ENCODE results near the gene RAPGEF4. TPM values are rescaled to one million over a fixed set of nuclear protein-coding genes. Genes with fewer than 3 reads are reported as not detected.

Gene RAPGEF4
- total RNA-seq, 1 experiment from 2014 or later: 0.59 TPM

GRCh38 chr2:172930871-172931255 lies 195.2 kb downstream of the RAPGEF4 start:
- no peak overlapping the region for H3K4me2 ChIP-seq (ENCODE audit: low read length)
- H2AFZ ChIP-seq (ENCODE audit: low read depth, low read length, poor library complexity, severe bottlenecking): no peak overlapping the region
- H3K27me3 ChIP-seq (ENCODE audit: insufficient read depth, low read length): no peaks in the 10 kb centered on the region
- CTCF ChIA-PET: interaction anchor here (0.7 to 4.3 kb wide), 6 partner anchors 28 to 125 kb away, joined by 3 to 56 read pairs (median 12); no protein-coding TSS in a partner anchor
- peaks cover 2 to 6% of the 10 kb centered on the region in 2 experiments; a peak in 3 of 4 replicates for H3K4me1 ChIP-seq (ENCODE audit: control insufficient read depth in 1 of 2, insufficient read depth in 2 of 2, low read length in 2 of 2)
- no peaks in the 10 kb centered on the region for H3K36me3 ChIP-seq (ENCODE audit: control insufficient read depth in 1 of 2, insufficient read depth in 2 of 2, low read length in 2 of 2)
- TF ChIP-seq ZFX (IDR thresholded peaks at IDR 0.05): no peak
- TF ChIP-seq SRF (IDR thresholded peaks at IDR 0.05; ENCODE audit: low read depth): no peak
- TF ChIP-seq EZH2phosphoT487 (IDR thresholded peaks at IDR 0.05; ENCODE audit: borderline replicate concordance): no peak
- TF ChIP-seq JUND (IDR thresholded peaks at IDR 0.05): no peak
- no peak for TF ChIP-seq YY1 (IDR thresholded peaks at IDR 0.05; ENCODE audit: extremely low read depth, insufficient replicate concordance, low read depth, low read length)
- TF ChIP-seq, protein P1, sequence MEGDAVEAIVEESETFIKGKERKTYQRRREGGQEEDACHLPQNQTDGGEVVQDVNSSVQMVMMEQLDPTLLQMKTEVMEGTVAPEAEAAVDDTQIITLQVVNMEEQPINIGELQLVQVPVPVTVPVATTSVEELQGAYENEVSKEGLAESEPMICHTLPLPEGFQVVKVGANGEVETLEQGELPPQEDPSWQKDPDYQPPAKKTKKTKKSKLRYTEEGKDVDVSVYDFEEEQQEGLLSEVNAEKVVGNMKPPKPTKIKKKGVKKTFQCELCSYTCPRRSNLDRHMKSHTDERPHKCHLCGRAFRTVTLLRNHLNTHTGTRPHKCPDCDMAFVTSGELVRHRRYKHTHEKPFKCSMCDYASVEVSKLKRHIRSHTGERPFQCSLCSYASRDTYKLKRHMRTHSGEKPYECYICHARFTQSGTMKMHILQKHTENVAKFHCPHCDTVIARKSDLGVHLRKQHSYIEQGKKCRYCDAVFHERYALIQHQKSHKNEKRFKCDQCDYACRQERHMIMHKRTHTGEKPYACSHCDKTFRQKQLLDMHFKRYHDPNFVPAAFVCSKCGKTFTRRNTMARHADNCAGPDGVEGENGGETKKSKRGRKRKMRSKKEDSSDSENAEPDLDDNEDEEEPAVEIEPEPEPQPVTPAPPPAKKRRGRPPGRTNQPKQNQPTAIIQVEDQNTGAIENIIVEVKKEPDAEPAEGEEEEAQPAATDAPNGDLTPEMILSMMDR (IDR thresholded peaks at IDR 0.05 in 2 of 3, conservative IDR thresholded peaks at IDR 0.05 in 1 of 3; ENCODE audit: borderline replicate concordance in 1 of 3, insufficient read depth in 1 of 3, low read depth in 2 of 3, low read length in 2 of 3): no peak
- TF ChIP-seq SIN3A (IDR thresholded peaks at IDR 0.05; ENCODE audit: low read depth): no peak
- TF ChIP-seq RAD21 (IDR thresholded peaks at IDR 0.05; ENCODE audit: low read depth): no peak
- TF ChIP-seq EZH2 (IDR thresholded peaks at IDR 0.05): no peak
- no peak for TF ChIP-seq CBX3 (IDR thresholded peaks at IDR 0.05; ENCODE audit: low read depth)
- no peak for TF ChIP-seq TCF7L2 (IDR thresholded peaks at IDR 0.05; ENCODE audit: borderline replicate concordance, extremely low read depth, insufficient read depth, insufficient read length)
- TF ChIP-seq ZNF274 (IDR thresholded peaks at IDR 0.05; ENCODE audit: low read depth, low read length): no peak
- no peak overlapping the region for H3K27ac ChIP-seq (ENCODE audit: low read depth, low read length)
- no peak overlapping the region for H3K9ac ChIP-seq (ENCODE audit: low read length)
- DNase-seq (ENCODE audit: low read depth, low spot score) (no peak), ATAC-seq (no peak)
- H3K9me2 ChIP-seq (ENCODE audit: insufficient read depth): no peaks in the 10 kb centered on the region
- H3K9me3 ChIP-seq (ENCODE audit: control insufficient read depth in 1 of 2, insufficient read depth in 1 of 2, low read depth in 1 of 2, low read length in 2 of 2): no peaks in the 10 kb centered on the region
- intact Hi-C loops (cut with micrococcal nuclease): no loop called here
- H3K4me3 ChIP-seq (replicated peaks in 1 of 2; ENCODE audit: low read depth in 1 of 2, low read length in 2 of 2): no peak overlapping the region
- no TSS peak for BruUV-seq (replicated peaks)
- H3K79me2 ChIP-seq (ENCODE audit: insufficient read depth, low read length): no peaks in the 10 kb centered on the region
- POLR2A ChIA-PET: no interaction called here
- RAD21 ChIA-PET (ENCODE audit: low non-redundant PET in 1 of 2, low total read pairs in 2 of 2, uncharacterized antibody in 2 of 2, unreplicated experiment in 2 of 2): interaction anchor here in 1 of 2 experiments (1.3 to 2.0 kb wide), 2 partner anchors 66 to 117 kb away, joined by 4 to 8 read pairs; no protein-coding TSS in a partner anchor
- H4K20me1 ChIP-seq (ENCODE audit: insufficient read depth): no peaks in the 10 kb centered on the region
